IPS DF 6.9 (cell line): Measurements from ENCODE around the gene GLYR1.

Experiments
- DNase-seq: peaks from one replicate; pipeline ENCODE4 v3.0.0-alpha.2; 2013; ENCODE audit warnings: low read depth, low spot score
- H3K27ac ChIP-seq: one replicate; pipeline ENCODE4 v1.5.1; 2013; ENCODE audit warnings: low read length, control low read depth
- H3K27me3 ChIP-seq: 2 replicates; pipeline ENCODE4 v1.6.1; 2013; ENCODE audit warnings: mild to moderate bottlenecking, low read length; ENCODE audit not compliant: control insufficient read depth, insufficient read depth
- H3K36me3 ChIP-seq: 2 replicates; pipeline ENCODE4 v1.6.1; 2013; ENCODE audit warnings: low read length; ENCODE audit not compliant: control insufficient read depth, insufficient read depth
- H3K4me1 ChIP-seq: 2 replicates; pipeline ENCODE4 v1.6.1; 2013; ENCODE audit warnings: low read length; ENCODE audit not compliant: control insufficient read depth, insufficient read depth
- H3K4me3 ChIP-seq: 2 replicates; pipeline ENCODE4 v1.5.1; 2013; ENCODE audit warnings: mild to moderate bottlenecking, low read length
- H3K9me3 ChIP-seq: 2 replicates; pipeline ENCODE4 v1.6.1; 2013; ENCODE audit warnings: low read length, inconsistent platforms; ENCODE audit not compliant: control insufficient read depth, insufficient read depth
- WGBS: extraction: QIAGEN DNeasy Blood & Tissue Kit; methylation state at CpG from one replicate; pipeline ENCODE4 v1.1.7; 2013; ENCODE audit warnings: mixed read lengths, missing lambda C conversion rate; ENCODE audit not compliant: insufficient read length, insufficient coverage; 5-methylcytosine and 5-hydroxymethylcytosine counted together

GLYR1 gene

GRCh38 chr16:4777339-4778049 is 69.6 kb downstream of the GLYR1 start:
- Histone ChIP-seq H3K27ac (no peak overlapping the region), H3K36me3 (no peaks in the 10 kb centered on the region), H3K4me3 (no peak overlapping the region), H3K4me1 (no peaks in the 10 kb centered on the region), H3K9me3 (no peaks in the 10 kb centered on the region), H3K27me3 (no peaks in the 10 kb centered on the region)
- no peak for DNase-seq
- no CpG with 5 or more reads among the region's 17 CpGs for WGBS

GRCh38 chr16:4776141-4776705 is 70.9 kb downstream of the GLYR1 start:
- Histone ChIP-seq H3K4me3 (no peak overlapping the region), H3K4me1 (no peaks in the 10 kb centered on the region), H3K36me3 (no peaks in the 10 kb centered on the region), H3K27me3 (no peaks in the 10 kb centered on the region), H3K27ac (no peak overlapping the region), H3K9me3 (no peaks in the 10 kb centered on the region)
- WGBS, result no CpG with 5 or more reads among the region's 2 CpGs
- no peak for DNase-seq

GRCh38 chr16:4775005-4775404 is 72.1 kb downstream of the GLYR1 start:
- Histone ChIP-seq H3K4me1 (no peaks in the 10 kb centered on the region), H3K9me3 (no peaks in the 10 kb centered on the region), H3K36me3 (no peaks in the 10 kb centered on the region), H3K27ac (no peak overlapping the region), H3K27me3 (no peaks in the 10 kb centered on the region), H3K4me3 (no peak overlapping the region)
- no peak for DNase-seq
- no CpG with 5 or more reads among the region's 13 CpGs for WGBS

DNA sequence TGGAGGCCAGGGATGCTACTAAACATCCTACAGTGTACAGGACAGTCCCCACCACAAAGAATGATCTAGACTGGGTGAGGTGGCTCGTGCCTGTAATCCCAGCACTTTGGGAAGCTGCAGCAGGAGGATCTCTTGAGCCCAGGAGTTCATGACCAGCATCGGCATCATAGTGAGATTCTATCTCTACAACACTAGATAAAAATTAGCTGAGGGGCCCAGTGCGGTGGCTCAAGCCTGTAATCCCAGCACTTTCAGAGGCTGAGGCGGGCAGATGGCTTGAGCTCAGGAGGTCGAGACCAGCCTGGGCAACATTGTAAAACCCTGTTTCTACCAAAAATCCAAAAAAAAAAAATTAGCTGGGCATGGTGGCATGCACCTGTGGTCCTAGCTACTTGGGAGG is 74.7 kb downstream of the GLYR1 start:
- DNase-seq, result no peak
- Histone ChIP-seq H3K4me1 (no peaks in the 10 kb centered on the region), H3K9me3 (no peaks in the 10 kb centered on the region), H3K27ac (no peak overlapping the region), H3K27me3 (no peaks in the 10 kb centered on the region), H3K4me3 (no peak overlapping the region), H3K36me3 (no peaks in the 10 kb centered on the region)
- no CpG with 5 or more reads among the region's 5 CpGs for WGBS

DNA sequence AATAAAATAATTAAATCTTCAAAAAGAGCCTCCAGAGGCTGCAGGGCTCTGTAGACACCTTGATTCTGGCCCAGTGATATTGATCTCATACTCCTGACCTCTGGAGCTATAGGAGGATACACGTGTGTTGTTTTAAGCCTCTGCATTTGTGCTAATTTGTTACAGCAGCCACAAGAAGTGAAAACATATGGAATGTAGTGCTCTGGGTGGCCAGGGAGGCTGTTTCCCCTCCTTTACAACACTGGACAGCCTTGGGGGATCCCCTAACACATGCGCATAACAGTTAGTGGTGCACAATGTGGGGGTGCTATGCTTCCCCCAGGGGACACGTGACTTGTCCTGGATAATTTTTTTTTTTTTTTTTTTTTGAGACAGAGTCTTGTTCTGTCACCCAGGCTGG is 75.4 kb downstream of the GLYR1 start:
- no peaks in the 10 kb centered on the region for H3K9me3 ChIP-seq
- no peak overlapping the region for H3K27ac ChIP-seq
- no CpG with 5 or more reads among the region's 3 CpGs for WGBS
- no peak for DNase-seq
- no peak overlapping the region for H3K4me3 ChIP-seq
- H3K36me3 ChIP-seq, result no peaks in the 10 kb centered on the region
- no peaks in the 10 kb centered on the region for H3K27me3 ChIP-seq
- no peaks in the 10 kb centered on the region for H3K4me1 ChIP-seq

DNA sequence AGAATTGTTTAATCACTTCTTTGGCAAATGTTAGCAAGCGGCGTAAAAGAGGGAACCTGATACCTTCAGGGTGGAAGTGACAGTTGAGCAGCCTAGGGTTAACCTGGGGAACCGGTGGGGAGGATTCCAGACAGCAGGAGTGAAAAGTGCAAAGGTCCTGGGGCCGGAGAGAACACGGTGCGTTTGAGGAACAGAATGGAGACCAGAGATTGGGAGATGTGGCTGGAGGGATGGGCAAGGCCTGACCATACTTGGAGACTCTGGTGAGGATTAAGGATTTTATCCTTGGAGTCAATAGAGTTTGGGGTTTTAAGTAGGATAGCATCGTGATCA is 77.8 kb downstream of the GLYR1 start:
- DNase-seq, result no peak
- Histone ChIP-seq H3K27ac (no peak overlapping the region), H3K9me3 (no peaks in the 10 kb centered on the region), H3K4me3 (peak overlapping the region; percentile 53; the same call in 1 of the 2 replicates), H3K4me1 (no peaks in the 10 kb centered on the region), H3K27me3 (no peaks in the 10 kb centered on the region), H3K36me3 (no peaks in the 10 kb centered on the region)
- WGBS, result no CpG with 5 or more reads among the region's 7 CpGs

DNA sequence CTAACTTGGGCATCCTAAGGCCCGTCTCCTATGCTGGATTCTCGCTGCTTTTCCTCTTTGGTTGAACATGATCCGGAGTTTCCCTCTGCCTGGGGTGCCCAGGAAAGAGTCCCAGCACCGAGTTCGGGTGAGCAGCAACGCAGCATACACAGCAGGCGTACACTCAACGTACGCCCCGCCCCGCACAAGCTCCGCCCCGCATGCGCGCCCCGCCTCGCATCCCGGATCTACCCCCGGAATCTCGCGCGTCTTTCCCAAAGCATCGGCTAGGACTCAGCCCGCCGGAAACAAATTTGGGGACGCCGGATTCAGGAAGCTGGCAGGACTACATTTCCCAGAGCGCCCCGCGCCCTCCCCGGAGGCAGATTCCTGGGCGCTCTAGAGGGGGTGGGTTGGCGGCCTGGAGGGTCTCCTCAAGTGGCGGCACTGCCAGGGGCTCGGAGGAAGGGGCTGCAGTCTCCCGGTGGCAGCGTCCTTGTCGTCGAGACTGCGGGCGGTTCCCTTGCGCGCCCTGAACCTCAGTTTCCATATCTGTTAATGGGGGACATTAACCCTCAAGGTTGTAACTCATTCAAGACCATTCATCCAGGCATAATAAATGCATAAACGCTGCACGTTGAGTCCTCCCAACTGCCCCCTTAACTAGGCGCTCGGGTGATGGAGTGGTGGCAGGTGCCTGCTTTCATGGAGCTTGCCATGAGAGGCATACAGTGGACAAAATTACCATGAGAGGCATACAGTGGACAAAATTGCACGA is 78.4 kb downstream of the GLYR1 start:
- H3K27ac ChIP-seq, result no peak overlapping the region
- H3K4me3 ChIP-seq, result peak overlapping the region; percentile 53; the same call in 1 of the 2 replicates
- H3K9me3 ChIP-seq, result no peaks in the 10 kb centered on the region
- DNase-seq, result peak; percentile 85
- WGBS, result no CpG with 5 or more reads among the region's 48 CpGs
- H3K4me1 ChIP-seq, result no peaks in the 10 kb centered on the region
- no peaks in the 10 kb centered on the region for H3K27me3 ChIP-seq
- H3K36me3 ChIP-seq, result peaks cover under 1% of the 10 kb centered on the region; the same call in 1 of the 2 replicates

GRCh38 chr16:4767872-4768548 is 79.1 kb downstream of the GLYR1 start:
- Histone ChIP-seq H3K4me1 (no peaks in the 10 kb centered on the region), H3K36me3 (peaks cover 3% of the 10 kb centered on the region; the same call in 1 of the 2 replicates), H3K9me3 (no peaks in the 10 kb centered on the region), H3K27ac (no peak overlapping the region), H3K27me3 (no peaks in the 10 kb centered on the region), H3K4me3 (peak overlapping the region; percentile 29; the same call in 1 of the 2 replicates)
- DNase-seq, result no peak
- WGBS, result no CpG with 5 or more reads among the region's 17 CpGs

DNA sequence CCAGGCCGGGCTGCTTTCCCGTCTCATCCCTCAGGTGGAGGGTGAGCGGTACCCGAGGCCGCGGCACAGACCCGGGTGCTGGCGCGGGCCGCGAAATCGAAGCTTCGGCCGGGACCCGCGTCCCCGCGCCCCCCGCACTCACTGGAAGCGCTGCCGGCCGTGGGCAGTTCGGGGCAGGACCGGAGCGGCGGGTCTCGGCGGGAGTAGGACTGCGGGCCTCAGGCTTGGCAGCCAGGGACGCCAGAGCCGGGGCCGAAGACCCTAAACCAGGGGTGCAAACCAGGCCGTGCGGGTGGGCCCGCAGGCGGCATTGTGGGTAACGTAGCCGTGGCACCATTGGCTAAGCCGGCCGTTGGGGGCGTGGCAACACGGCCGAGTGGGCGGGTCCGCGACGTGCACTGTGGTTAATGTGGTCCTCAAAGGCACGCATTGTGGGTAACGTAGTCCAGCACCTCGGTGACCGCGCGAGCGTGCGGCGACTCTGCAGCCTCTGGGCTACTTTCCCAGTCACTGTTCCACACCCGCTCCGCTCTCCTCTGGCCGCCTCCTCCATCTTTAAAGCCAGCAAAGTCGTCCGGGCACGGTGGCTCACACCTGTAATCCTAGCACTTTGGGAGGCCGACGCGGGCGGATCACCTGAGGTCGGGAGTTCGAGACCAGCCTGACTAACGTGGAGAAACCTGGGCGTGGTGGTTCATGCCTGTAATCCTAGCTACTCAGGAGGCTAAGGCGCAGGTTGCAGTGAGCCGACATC is 80.0 kb downstream of the GLYR1 start, which contains the start of gene ZNF500:
Gene ZNF500 (minus strand): TSS at position 288 of the 754 bp plus-strand sequence. CDS start 1,184 bp downstream, outside the sequence.
- no peaks in the 10 kb centered on the region for H3K4me1 ChIP-seq
- WGBS, result no CpG with 5 or more reads among the region's 72 CpGs

More for the DNA sequence above, 80.0 kb downstream of the GLYR1 start, which contains the start of gene ZNF500:
- peak; percentile 97 for DNase-seq
- H3K27me3 ChIP-seq, result no peaks in the 10 kb centered on the region
- no peak within 1 kb of the TSS for H3K27ac ChIP-seq
- H3K9me3 ChIP-seq, result no peaks in the 10 kb centered on the region
- peak within 1 kb of the TSS; percentile 87 for H3K4me3 ChIP-seq
- H3K36me3 ChIP-seq, result peaks cover 7% of the 10 kb centered on the region
